Measurements from ENCODE around the gene IFT74.

GRCh38 chr9:27089706-27090105 lies 133.5 kb downstream of the IFT74 start:
- TF ChIP-seq EZH2phosphoT487 (IDR thresholded peaks at IDR 0.05; ENCODE audit: borderline replicate concordance, low read length), result no peak
- TF ChIP-seq, protein P1, sequence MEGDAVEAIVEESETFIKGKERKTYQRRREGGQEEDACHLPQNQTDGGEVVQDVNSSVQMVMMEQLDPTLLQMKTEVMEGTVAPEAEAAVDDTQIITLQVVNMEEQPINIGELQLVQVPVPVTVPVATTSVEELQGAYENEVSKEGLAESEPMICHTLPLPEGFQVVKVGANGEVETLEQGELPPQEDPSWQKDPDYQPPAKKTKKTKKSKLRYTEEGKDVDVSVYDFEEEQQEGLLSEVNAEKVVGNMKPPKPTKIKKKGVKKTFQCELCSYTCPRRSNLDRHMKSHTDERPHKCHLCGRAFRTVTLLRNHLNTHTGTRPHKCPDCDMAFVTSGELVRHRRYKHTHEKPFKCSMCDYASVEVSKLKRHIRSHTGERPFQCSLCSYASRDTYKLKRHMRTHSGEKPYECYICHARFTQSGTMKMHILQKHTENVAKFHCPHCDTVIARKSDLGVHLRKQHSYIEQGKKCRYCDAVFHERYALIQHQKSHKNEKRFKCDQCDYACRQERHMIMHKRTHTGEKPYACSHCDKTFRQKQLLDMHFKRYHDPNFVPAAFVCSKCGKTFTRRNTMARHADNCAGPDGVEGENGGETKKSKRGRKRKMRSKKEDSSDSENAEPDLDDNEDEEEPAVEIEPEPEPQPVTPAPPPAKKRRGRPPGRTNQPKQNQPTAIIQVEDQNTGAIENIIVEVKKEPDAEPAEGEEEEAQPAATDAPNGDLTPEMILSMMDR (conservative IDR thresholded peaks at IDR 0.05; ENCODE audit: low read depth, low read length), result no peak
